Measurements from ENCODE around the gene COX14. TPM values are rescaled to one million over a fixed set of nuclear protein-coding genes. Genes with fewer than 3 reads are reported as not detected.
A peak's percentile ranks its signal among the peaks of the same experiment; 100 is the strongest.

The COX14 gene
- total and polyA plus RNA-seq, 2 donors from 2014 or later: 68.2 to 242 TPM

GRCh38 chr12:50112456-50113218 is 601 bp downstream of the COX14 start:
- no peak for FAIRE-seq
- H3K9ac ChIP-seq (ENCODE audit: low read length in 3 of 3): peak overlapping the region; percentile 94 to 99 (median 99)
- intact Hi-C loops (cut with DNase I): no loop called here
- DNase-seq: peak in 1 of 5 donors; percentile 62
- H3K27ac ChIP-seq (ENCODE audit: low read depth in 2 of 2, low read length in 2 of 2): peak overlapping the region; percentile 98 to 99
- TF ChIP-seq CTCF (IDR thresholded peaks at IDR 0.05; ENCODE audit: borderline replicate concordance, extremely low read depth, insufficient read depth): no peak
- H3K4me1 ChIP-seq (ENCODE audit: control insufficient read depth in 2 of 3, insufficient read depth in 2 of 3, low read depth in 1 of 3, low read length in 3 of 3): peaks cover 0 to 39% (median 25%) of the 10 kb centered on the region in 3 donors
- peaks cover 0 to 3% (median 1%) of the 10 kb centered on the region in 3 donors for H3K36me3 ChIP-seq (ENCODE audit: control insufficient read depth in 2 of 3, insufficient read depth in 3 of 3, low read length in 3 of 3)
- no peaks in the 10 kb centered on the region for H3K27me3 ChIP-seq (ENCODE audit: control insufficient read depth, insufficient read depth, low read length)
- H3K9me3 ChIP-seq (ENCODE audit: control insufficient read depth in 2 of 3, insufficient read depth in 1 of 3, low read length in 3 of 3): no peaks in the 10 kb centered on the region
- H3K4me3 ChIP-seq (ENCODE audit: low read length in 3 of 3): peak overlapping the region; percentile 95 to 100 (median 99)

- peaks cover 6 to 23% (median 9%) of the 10 kb centered on the region in 3 donors for H3K36me3 ChIP-seq (ENCODE audit: control insufficient read depth in 2 of 3, insufficient read depth in 3 of 3, low read length in 3 of 3)
Observed at GRCh38 chr12:50117057-50117622, 5.1 kb downstream of the COX14 start.

GRCh38 chr12:50119387-50119786 is 7.4 kb downstream of the COX14 start:
- no peak overlapping the region for H3K9ac ChIP-seq (ENCODE audit: low read length in 3 of 3)
- H3K4me1 ChIP-seq (ENCODE audit: control insufficient read depth in 2 of 3, insufficient read depth in 2 of 3, low read depth in 1 of 3, low read length in 3 of 3): peaks cover 0 to 11% (median 4%) of the 10 kb centered on the region in 3 donors
- DNase-seq: no peak
- no peaks in the 10 kb centered on the region for H3K9me3 ChIP-seq (ENCODE audit: control insufficient read depth in 2 of 3, insufficient read depth in 1 of 3, low read length in 3 of 3)
- no peaks in the 10 kb centered on the region for H3K27me3 ChIP-seq (ENCODE audit: control insufficient read depth, insufficient read depth, low read length)
- intact Hi-C loops (cut with DNase I): no loop called here
- TF ChIP-seq CTCF (IDR thresholded peaks at IDR 0.05; ENCODE audit: borderline replicate concordance, extremely low read depth, insufficient read depth): no peak
- no peak for FAIRE-seq
- no peak overlapping the region for H3K27ac ChIP-seq (ENCODE audit: low read depth in 2 of 2, low read length in 2 of 2)
- H3K36me3 ChIP-seq (ENCODE audit: control insufficient read depth in 2 of 3, insufficient read depth in 3 of 3, low read length in 3 of 3): peaks cover 8 to 35% (median 20%) of the 10 kb centered on the region in 3 donors
- H3K4me3 ChIP-seq (ENCODE audit: low read length in 3 of 3): no peak overlapping the region

More at GRCh38 chr12:50117057-50117622, 5.1 kb downstream of the COX14 start:
- intact Hi-C loops (cut with DNase I): no loop called here
- Histone ChIP-seq H3K27me3 (ENCODE audit: control insufficient read depth, insufficient read depth, low read length) (no peaks in the 10 kb centered on the region), H3K9ac (ENCODE audit: low read length in 3 of 3) (no peak overlapping the region), H3K27ac (ENCODE audit: low read depth in 2 of 2, low read length in 2 of 2) (no peak overlapping the region), H3K4me1 (ENCODE audit: control insufficient read depth in 2 of 3, insufficient read depth in 2 of 3, low read depth in 1 of 3, low read length in 3 of 3) (peaks cover 0 to 15% (median 4%) of the 10 kb centered on the region in 3 donors), H3K9me3 (ENCODE audit: control insufficient read depth in 2 of 3, insufficient read depth in 1 of 3, low read length in 3 of 3) (no peaks in the 10 kb centered on the region), H3K4me3 (ENCODE audit: low read length in 3 of 3) (no peak overlapping the region)
- DNase-seq: no peak
- TF ChIP-seq CTCF (IDR thresholded peaks at IDR 0.05; ENCODE audit: borderline replicate concordance, extremely low read depth, insufficient read depth): no peak
- FAIRE-seq: no peak

All from kidney (tissue), 14 donors.